ENCODE results near the gene WWP2. TPM values are rescaled to one million over a fixed set of nuclear protein-coding genes. Genes with fewer than 3 reads are reported as not detected.

The WWP2 gene
- total and polyA plus RNA-seq, 4 donors, result 26.1 to 86.6 (median 43.4) TPM

DNA sequence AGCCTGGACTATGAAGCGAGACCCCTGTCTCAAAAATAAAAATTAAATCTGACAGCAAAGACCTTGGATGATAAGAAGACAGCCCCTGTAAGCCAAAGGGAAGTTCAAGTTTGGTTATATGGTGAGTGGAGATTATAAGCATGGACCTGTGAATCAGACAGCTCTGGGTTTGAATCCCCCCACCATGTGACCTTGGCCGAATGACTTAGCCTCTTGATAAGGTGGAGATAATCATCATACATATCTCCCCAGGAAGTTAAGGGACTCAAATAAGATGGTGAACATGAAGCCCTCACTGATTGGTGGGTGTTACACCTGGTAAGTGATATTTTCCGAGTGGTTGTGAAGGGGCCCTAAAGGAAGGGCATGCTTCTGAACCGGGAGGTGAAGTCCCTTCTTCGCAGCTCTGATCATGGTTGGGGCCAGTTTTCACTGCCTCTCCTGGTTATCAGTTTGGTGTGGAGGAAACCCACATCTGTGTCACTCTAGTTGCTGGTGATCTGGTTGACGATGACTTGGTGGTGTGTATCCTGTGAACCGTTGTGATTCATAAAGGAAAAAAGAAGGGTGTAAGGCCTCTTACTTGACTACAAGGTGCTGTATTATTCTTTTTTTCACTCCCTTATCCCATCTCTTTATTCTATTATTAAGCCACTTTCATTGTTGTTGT, 127.3 kb downstream of the WWP2 start:
- 92 to 96% methylated on average over 7 of the region's 7 CpGs for WGBS, 2 donors
- H3K36me3 ChIP-seq (ENCODE audit: control insufficient read depth in 4 of 4, insufficient read depth in 4 of 4, low read length in 4 of 4), result peaks cover 0 to 11% (median 8%) of the 10 kb centered on the region in 4 donors
- H3K27me3 ChIP-seq (ENCODE audit: control insufficient read depth in 3 of 3, insufficient read depth in 3 of 3, low read length in 2 of 3), result no peaks in the 10 kb centered on the region
- no peaks in the 10 kb centered on the region for H3K9me3 ChIP-seq (ENCODE audit: control insufficient read depth in 4 of 4, insufficient read depth in 3 of 4, low read length in 3 of 4)
- ATAC-seq (ENCODE audit: insufficient read depth, low FRiP score) (no peak), DNase-seq (no peak)
- no peak overlapping the region for H3K9ac ChIP-seq (ENCODE audit: insufficient read depth in 1 of 2, low read length in 2 of 2)
- peaks cover 0 to 8% (median 2%) of the 10 kb centered on the region in 5 donors for H3K4me1 ChIP-seq (ENCODE audit: control insufficient read depth in 5 of 5, insufficient read depth in 5 of 5, low read length in 5 of 5)
- no peak overlapping the region for H3K27ac ChIP-seq (ENCODE audit: low read depth in 1 of 2, low read length in 1 of 2)
- H3K4me3 ChIP-seq, result no peak overlapping the region
- TF ChIP-seq, protein P1, sequence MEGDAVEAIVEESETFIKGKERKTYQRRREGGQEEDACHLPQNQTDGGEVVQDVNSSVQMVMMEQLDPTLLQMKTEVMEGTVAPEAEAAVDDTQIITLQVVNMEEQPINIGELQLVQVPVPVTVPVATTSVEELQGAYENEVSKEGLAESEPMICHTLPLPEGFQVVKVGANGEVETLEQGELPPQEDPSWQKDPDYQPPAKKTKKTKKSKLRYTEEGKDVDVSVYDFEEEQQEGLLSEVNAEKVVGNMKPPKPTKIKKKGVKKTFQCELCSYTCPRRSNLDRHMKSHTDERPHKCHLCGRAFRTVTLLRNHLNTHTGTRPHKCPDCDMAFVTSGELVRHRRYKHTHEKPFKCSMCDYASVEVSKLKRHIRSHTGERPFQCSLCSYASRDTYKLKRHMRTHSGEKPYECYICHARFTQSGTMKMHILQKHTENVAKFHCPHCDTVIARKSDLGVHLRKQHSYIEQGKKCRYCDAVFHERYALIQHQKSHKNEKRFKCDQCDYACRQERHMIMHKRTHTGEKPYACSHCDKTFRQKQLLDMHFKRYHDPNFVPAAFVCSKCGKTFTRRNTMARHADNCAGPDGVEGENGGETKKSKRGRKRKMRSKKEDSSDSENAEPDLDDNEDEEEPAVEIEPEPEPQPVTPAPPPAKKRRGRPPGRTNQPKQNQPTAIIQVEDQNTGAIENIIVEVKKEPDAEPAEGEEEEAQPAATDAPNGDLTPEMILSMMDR (IDR thresholded peaks at IDR 0.05; ENCODE audit: control extremely low read depth, extremely low read depth), result no peak

DNA sequence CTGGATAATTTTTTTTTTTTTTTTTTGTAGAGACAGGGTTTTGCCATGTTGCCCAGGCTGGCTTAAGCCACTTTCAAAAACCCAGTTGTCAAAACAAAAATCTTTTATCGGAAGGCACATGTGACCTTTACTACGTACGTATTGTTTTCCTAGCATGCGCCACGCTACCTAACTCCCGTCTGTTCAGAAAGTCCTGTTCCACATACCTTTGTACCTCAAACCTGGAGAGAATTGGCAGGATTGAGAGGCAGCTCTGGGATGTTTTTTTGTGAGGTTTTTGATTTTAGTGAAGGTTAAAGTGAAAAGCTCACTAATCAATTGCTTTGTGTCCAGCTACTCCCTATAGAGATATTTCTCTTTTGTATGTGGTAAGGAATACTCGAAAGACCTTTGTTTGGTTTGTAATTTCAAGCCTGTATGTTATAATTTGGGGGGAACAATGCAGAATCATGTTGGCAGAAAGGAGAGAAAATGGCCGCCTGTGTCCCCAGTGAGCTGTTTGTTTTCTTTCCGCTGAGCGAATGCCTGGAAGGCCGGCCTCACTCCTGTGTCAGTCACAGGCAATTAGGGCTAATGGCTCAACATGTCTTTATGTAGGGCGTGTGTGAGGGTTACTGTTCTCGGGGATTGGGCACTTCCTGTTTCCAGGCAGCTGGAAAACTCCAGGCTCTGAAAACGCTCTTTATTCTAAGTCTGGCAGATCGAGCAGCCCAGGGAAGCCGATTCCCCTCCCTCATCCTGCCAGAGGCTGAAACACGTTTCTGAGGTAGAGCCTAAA, 128.2 kb downstream of the WWP2 start:
- H3K27me3 ChIP-seq (ENCODE audit: control insufficient read depth in 3 of 3, insufficient read depth in 3 of 3, low read length in 2 of 3), result no peaks in the 10 kb centered on the region
- peak overlapping the region; percentile 62 to 65 for H3K27ac ChIP-seq (ENCODE audit: low read depth in 1 of 2, low read length in 1 of 2)
- H3K4me3 ChIP-seq, result no peak overlapping the region
- peaks cover 0 to 8% (median 2%) of the 10 kb centered on the region in 5 donors for H3K4me1 ChIP-seq (ENCODE audit: control insufficient read depth in 5 of 5, insufficient read depth in 5 of 5, low read length in 5 of 5)
- WGBS, 2 donors, result 67 to 81% methylated on average over 17 of the region's 17 CpGs
- DNase-seq (peak; percentile 81 to 92 (median 90)), ATAC-seq (ENCODE audit: insufficient read depth, low FRiP score) (no peak)
- TF ChIP-seq, protein P1 (IDR thresholded peaks at IDR 0.05; ENCODE audit: control extremely low read depth, extremely low read depth), result no peak
- H3K9ac ChIP-seq (ENCODE audit: insufficient read depth in 1 of 2, low read length in 2 of 2), result peak overlapping the region in 1 of 2 donors; percentile 68
- H3K36me3 ChIP-seq (ENCODE audit: control insufficient read depth in 4 of 4, insufficient read depth in 4 of 4, low read length in 4 of 4), result peaks cover 0 to 13% (median 8%) of the 10 kb centered on the region in 4 donors
- no peaks in the 10 kb centered on the region for H3K9me3 ChIP-seq (ENCODE audit: control insufficient read depth in 4 of 4, insufficient read depth in 3 of 4, low read length in 3 of 4)

DNA sequence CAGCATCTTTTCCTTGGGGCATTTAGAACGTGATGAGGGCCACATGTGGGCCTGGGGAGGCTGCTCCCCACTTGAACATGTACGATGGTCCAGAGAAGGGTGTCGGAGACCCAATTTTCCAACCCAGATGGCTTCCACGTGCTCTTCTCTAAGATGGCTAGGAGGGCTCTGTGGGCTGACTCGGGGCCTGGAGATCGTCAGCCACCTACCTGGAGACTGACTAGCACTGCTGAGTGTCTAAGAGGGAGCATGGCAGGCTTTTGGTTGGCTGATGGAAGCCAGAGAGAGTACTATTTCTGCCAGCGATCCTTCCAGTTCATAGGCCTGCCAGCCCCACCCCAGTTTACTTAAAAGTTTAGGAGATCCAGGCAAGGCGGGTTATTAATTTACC, 128.8 kb downstream of the WWP2 start:
- H3K27ac ChIP-seq (ENCODE audit: low read depth in 1 of 2, low read length in 1 of 2), result peak overlapping the region in 1 of 2 donors; percentile 62
- no peak for ATAC-seq (ENCODE audit: insufficient read depth, low FRiP score)
- DNase-seq, result no peak
- peak overlapping the region in 1 of 2 donors; percentile 68 for H3K9ac ChIP-seq (ENCODE audit: insufficient read depth in 1 of 2, low read length in 2 of 2)
- H3K36me3 ChIP-seq (ENCODE audit: control insufficient read depth in 4 of 4, insufficient read depth in 4 of 4, low read length in 4 of 4), result peaks cover 0 to 13% (median 8%) of the 10 kb centered on the region in 4 donors
- H3K4me1 ChIP-seq (ENCODE audit: control insufficient read depth in 5 of 5, insufficient read depth in 5 of 5, low read length in 5 of 5), result peaks cover 0 to 8% (median 2%) of the 10 kb centered on the region in 5 donors
- no peaks in the 10 kb centered on the region for H3K27me3 ChIP-seq (ENCODE audit: control insufficient read depth in 3 of 3, insufficient read depth in 3 of 3, low read length in 2 of 3)
- no peak overlapping the region for H3K4me3 ChIP-seq
- no peaks in the 10 kb centered on the region for H3K9me3 ChIP-seq (ENCODE audit: control insufficient read depth in 4 of 4, insufficient read depth in 3 of 4, low read length in 3 of 4)
- 84 to 86% methylated on average over 8 of the region's 8 CpGs for WGBS, 2 donors
- TF ChIP-seq, protein P1 (IDR thresholded peaks at IDR 0.05; ENCODE audit: control extremely low read depth, extremely low read depth), result no peak
